H9 (cell line): Measurements from ENCODE around the gene UBAC2. TPM values are rescaled to one million over a fixed set of nuclear protein-coding genes. Genes with fewer than 3 reads are reported as not detected.

Experiments
- DNase-seq: peaks from one replicate; pipeline ENCODE4 v3.0.0-alpha.2; 2017
- H2AFZ ChIP-seq: one replicate; pipeline ENCODE4 v1.6.1; 2013; ENCODE audit warnings: mild to moderate bottlenecking, low read length, control low read depth, moderate library complexity
- H2AK5ac ChIP-seq: 2 replicates; pipeline ENCODE4 v1.6.1; 2013; ENCODE audit warnings: low read length, control low read depth, mixed read lengths; ENCODE audit not compliant: insufficient read length
- H2BK120ac ChIP-seq: one replicate; pipeline ENCODE4 v1.6.1; 2013; ENCODE audit warnings: low read depth, mild to moderate bottlenecking, low read length, control low read depth, inconsistent platforms; ENCODE audit not compliant: poor library complexity, severe bottlenecking
- H2BK12ac ChIP-seq: 2 replicates; pipeline ENCODE4 v1.6.1; 2013; ENCODE audit warnings: low read length, control low read depth, mixed read lengths, low read depth; ENCODE audit not compliant: insufficient read length
- H2BK15ac ChIP-seq: 2 replicates; pipeline ENCODE4 v1.6.1; 2013; ENCODE audit warnings: low read depth, low read length, control low read depth
- H2BK20ac ChIP-seq: one replicate; pipeline ENCODE4 v1.6.1; 2013; ENCODE audit warnings: low read depth, mild to moderate bottlenecking, low read length, control low read depth, inconsistent platforms; ENCODE audit not compliant: poor library complexity, severe bottlenecking
- H2BK5ac ChIP-seq: 2 replicates; pipeline ENCODE4 v1.6.1; 2013; ENCODE audit warnings: low read length, control low read depth, mixed read lengths; ENCODE audit not compliant: insufficient read length
- H3K14ac ChIP-seq: 2 replicates; pipeline ENCODE4 v1.6.1; 2013; ENCODE audit warnings: low read length, control low read depth; ENCODE audit not compliant: insufficient read depth
- H3K18ac ChIP-seq: 2 replicates; pipeline ENCODE4 v1.6.1; 2013; ENCODE audit warnings: low read depth, mild to moderate bottlenecking, mixed read lengths, low read length, control low read depth; ENCODE audit not compliant: insufficient read length
- H3K23ac ChIP-seq: 2 replicates; pipeline ENCODE4 v1.6.1; 2013; ENCODE audit warnings: low read length, control low read depth, mixed read lengths, low read depth; ENCODE audit not compliant: insufficient read length
- H3K23me2 ChIP-seq: 2 replicates; pipeline ENCODE4 v1.6.1; 2013; ENCODE audit warnings: low read depth, mild to moderate bottlenecking, mixed read lengths, low read length, control low read depth; ENCODE audit not compliant: insufficient read length, poor library complexity, severe bottlenecking
- H3K27ac ChIP-seq: 2 replicates; pipeline ENCODE4 v1.5.1; 2013; ENCODE audit warnings: low read length, control low read depth, mixed read lengths, low read depth; ENCODE audit not compliant: insufficient read length
- H3K27me3 ChIP-seq: 2 replicates; pipeline ENCODE4 v1.6.1; 2013; ENCODE audit warnings: low read length, control low read depth, inconsistent platforms; ENCODE audit not compliant: insufficient read depth
- H3K4ac ChIP-seq: 2 replicates; pipeline ENCODE4 v1.6.1; 2013; ENCODE audit warnings: low read depth, mild to moderate bottlenecking, control low read depth, inconsistent platforms, low read length, moderate library complexity
- H3K4me1 ChIP-seq: 2 replicates; pipeline ENCODE4 v1.6.1; 2013; ENCODE audit warnings: low read length, control low read depth, inconsistent platforms; ENCODE audit not compliant: insufficient read depth
- H3K4me2 ChIP-seq: 2 replicates; pipeline ENCODE4 v1.6.1; 2013; ENCODE audit warnings: low read length, control low read depth, mixed read lengths; ENCODE audit not compliant: insufficient read length, insufficient read depth
- H3K56ac ChIP-seq: 2 replicates; pipeline ENCODE4 v1.6.1; 2013; ENCODE audit warnings: low read depth, mild to moderate bottlenecking, mixed read lengths, low read length, control low read depth; ENCODE audit not compliant: insufficient read length
- H3K79me1 ChIP-seq: 2 replicates; pipeline ENCODE4 v1.6.1; 2013; ENCODE audit warnings: low read depth, mild to moderate bottlenecking, moderate library complexity, low read length, control low read depth, inconsistent platforms; ENCODE audit not compliant: insufficient read depth, poor library complexity, severe bottlenecking
- H3K79me2 ChIP-seq: 2 replicates; pipeline ENCODE4 v1.6.1; 2013; ENCODE audit warnings: low read length, control low read depth, inconsistent platforms; ENCODE audit not compliant: insufficient read depth
- H3K9ac ChIP-seq: 2 replicates; pipeline ENCODE4 v1.6.1; 2013; ENCODE audit warnings: low read length, control low read depth, mixed read lengths; ENCODE audit not compliant: insufficient read length; ENCODE audit errors: extremely low read depth
- H3K9me3 ChIP-seq: one replicate; pipeline ENCODE4 v1.6.1; 2013; ENCODE audit warnings: low read depth, low read length, inconsistent platforms; ENCODE audit not compliant: control insufficient read depth
- H3T11ph ChIP-seq: one replicate; pipeline ENCODE4 v1.6.1; 2013; ENCODE audit warnings: mild to moderate bottlenecking, low read length, control low read depth, inconsistent platforms
- H4K20me1 ChIP-seq: one replicate; pipeline ENCODE4 v1.6.1; 2013; ENCODE audit not compliant: control insufficient read depth, insufficient read length, insufficient read depth
- H4K5ac ChIP-seq: 2 replicates; pipeline ENCODE4 v1.6.1; 2013; ENCODE audit warnings: low read depth, mild to moderate bottlenecking, mixed read lengths, low read length, control low read depth; ENCODE audit not compliant: insufficient read length
- H4K8ac ChIP-seq: replicated peaks from 2 replicates; pipeline ENCODE4 v1.6.1; 2013; ENCODE audit warnings: low read length, control low read depth, mixed read lengths, low read depth; ENCODE audit not compliant: insufficient read length
- H4K91ac ChIP-seq: 2 replicates; pipeline ENCODE4 v1.6.1; 2013; ENCODE audit warnings: low read depth, mild to moderate bottlenecking, moderate library complexity, mixed read lengths, low read length, control low read depth; ENCODE audit not compliant: insufficient read length
- H3K27ac Mint-ChIP-seq, 3 experiments: 2 replicates in 2 of 3; 3 replicates in 1 of 3; pipeline ENCODE4 v1.8.0; 2020 to 2021; ENCODE audit warnings: mixed read lengths in 3 of 3, mild to moderate bottlenecking in 1 of 3, moderate library complexity in 1 of 3
- H3K27me3 Mint-ChIP-seq: 2 replicates; pipeline ENCODE4 v1.8.0; 2021; ENCODE audit warnings: low read depth, mild to moderate bottlenecking, moderate library complexity, mixed read lengths
- H3K36me3 Mint-ChIP-seq, 3 experiments: 2 replicates in 2 of 3; 3 replicates in 1 of 3; pipeline ENCODE4 v1.8.0; 2020 to 2021; ENCODE audit warnings: low read depth in 3 of 3, mixed read lengths in 3 of 3; ENCODE audit not compliant: insufficient read depth in 1 of 3
- H3K4me1 Mint-ChIP-seq, 2 experiments: 2 replicates each; pipeline ENCODE4 v1.8.0; 2020; ENCODE audit warnings: mixed read lengths in 2 of 2
- H3K4me3 Mint-ChIP-seq, 2 experiments: 2 replicates in 1 of 2; 3 replicates in 1 of 2; pipeline ENCODE4 v1.8.0; 2020 to 2021; ENCODE audit warnings: mild to moderate bottlenecking in 2 of 2, mixed read lengths in 2 of 2, moderate library complexity in 1 of 2
- H3K9me3 Mint-ChIP-seq, 2 experiments: 2 replicates in 1 of 2; 3 replicates in 1 of 2; pipeline ENCODE4 v1.8.0; 2020; ENCODE audit warnings: mild to moderate bottlenecking in 2 of 2, mixed read lengths in 2 of 2, moderate library complexity in 1 of 2
- WGBS: extraction: QIAGEN DNeasy Blood & Tissue Kit; methylation state at CpG from one replicate; pipeline ENCODE4 v1.1.7; 2013; ENCODE audit warnings: missing lambda C conversion rate, low lambda C conversion rate, mixed read lengths; ENCODE audit not compliant: insufficient read length; ENCODE audit errors: extremely low coverage; 5-methylcytosine and 5-hydroxymethylcytosine counted together
- total RNA-seq: library from RNA; stranded (reverse); gene quantifications from 2 replicates; pipeline ENCODE4 v1.2.1, GENCODE V29; 2021
- TF ChIP-seq, protein P1 (sequence below): fragments of 200-600 bp; sonication (generic); conservative IDR thresholded peaks from 3 replicates; pipeline ENCODE4 v1.8.0; 2021; ENCODE audit warnings: antibody characterized with exemption, mild to moderate bottlenecking

UBAC2 gene
- total RNA-seq, 1 experiment from 2014 or later: 52.3 TPM

DNA sequence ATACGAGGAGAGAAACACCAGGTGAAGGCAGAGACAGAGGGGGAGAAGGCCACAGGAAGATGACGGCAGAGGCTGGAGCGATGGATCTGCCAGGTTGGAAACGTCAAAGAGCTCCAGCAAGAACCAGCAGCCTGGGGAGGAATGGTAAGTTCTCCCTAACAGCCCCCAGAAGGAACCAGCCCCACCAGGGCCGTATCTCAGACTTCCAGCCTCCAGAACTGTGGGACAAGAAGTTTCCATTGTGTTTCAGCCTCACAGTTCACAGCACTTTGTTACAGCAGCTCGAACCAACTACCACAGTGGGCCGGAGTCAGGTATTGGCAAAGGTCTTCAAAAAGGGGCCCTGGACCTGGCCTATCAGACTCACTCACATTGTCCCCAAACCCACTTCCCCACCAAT lies 195.8 kb downstream of the UBAC2 start:
- H3K9me3 ChIP-seq: no peaks in the 10 kb centered on the region
- no peak overlapping the region for H2AK5ac ChIP-seq
- H3K9me3 Mint-ChIP-seq: peaks cover 2 to 4% of the 10 kb centered on the region in 2 experiments; a peak in 2 of 5 replicates
- no peak overlapping the region for H3K4ac ChIP-seq
- no peak overlapping the region for H3K14ac ChIP-seq
- H3T11ph ChIP-seq: no peak overlapping the region
- no CpG with 5 or more reads among the region's 7 CpGs for WGBS
- peaks cover 5 to 12% of the 10 kb centered on the region in 2 experiments; a peak in 3 of 4 replicates for H3K4me1 Mint-ChIP-seq
- H3K9ac ChIP-seq: no peak overlapping the region
- H3K56ac ChIP-seq: no peak overlapping the region
- no peak overlapping the region for H3K23ac ChIP-seq
- no peaks in the 10 kb centered on the region for H3K4me1 ChIP-seq
- no peak overlapping the region for H2BK20ac ChIP-seq
- H3K27ac Mint-ChIP-seq: no peak overlapping the region
- H2BK120ac ChIP-seq: no peak overlapping the region
- H3K27me3 Mint-ChIP-seq: no peaks in the 10 kb centered on the region; the same call in 1 of the 2 replicates
- no peaks in the 10 kb centered on the region for H3K79me1 ChIP-seq
- no peak overlapping the region for H3K4me3 Mint-ChIP-seq
- no peaks in the 10 kb centered on the region for H3K23me2 ChIP-seq
- no peak overlapping the region for H3K27ac ChIP-seq
- no peaks in the 10 kb centered on the region for H4K20me1 ChIP-seq
- no peaks in the 10 kb centered on the region for H3K79me2 ChIP-seq
- H3K18ac ChIP-seq: no peak overlapping the region
- H4K91ac ChIP-seq: no peak overlapping the region
- H3K4me2 ChIP-seq: no peak overlapping the region
- no peaks in the 10 kb centered on the region for H3K27me3 ChIP-seq
- no peak for DNase-seq
- H2BK12ac ChIP-seq: no peak overlapping the region
- H2BK15ac ChIP-seq: no peak overlapping the region
- peaks cover 0 to 5% (median 0%) of the 10 kb centered on the region in 3 experiments; a peak in 1 of 7 replicates for H3K36me3 Mint-ChIP-seq
- H4K8ac ChIP-seq: no peak overlapping the region
- no peak overlapping the region for H2BK5ac ChIP-seq
- TF ChIP-seq, protein P1, sequence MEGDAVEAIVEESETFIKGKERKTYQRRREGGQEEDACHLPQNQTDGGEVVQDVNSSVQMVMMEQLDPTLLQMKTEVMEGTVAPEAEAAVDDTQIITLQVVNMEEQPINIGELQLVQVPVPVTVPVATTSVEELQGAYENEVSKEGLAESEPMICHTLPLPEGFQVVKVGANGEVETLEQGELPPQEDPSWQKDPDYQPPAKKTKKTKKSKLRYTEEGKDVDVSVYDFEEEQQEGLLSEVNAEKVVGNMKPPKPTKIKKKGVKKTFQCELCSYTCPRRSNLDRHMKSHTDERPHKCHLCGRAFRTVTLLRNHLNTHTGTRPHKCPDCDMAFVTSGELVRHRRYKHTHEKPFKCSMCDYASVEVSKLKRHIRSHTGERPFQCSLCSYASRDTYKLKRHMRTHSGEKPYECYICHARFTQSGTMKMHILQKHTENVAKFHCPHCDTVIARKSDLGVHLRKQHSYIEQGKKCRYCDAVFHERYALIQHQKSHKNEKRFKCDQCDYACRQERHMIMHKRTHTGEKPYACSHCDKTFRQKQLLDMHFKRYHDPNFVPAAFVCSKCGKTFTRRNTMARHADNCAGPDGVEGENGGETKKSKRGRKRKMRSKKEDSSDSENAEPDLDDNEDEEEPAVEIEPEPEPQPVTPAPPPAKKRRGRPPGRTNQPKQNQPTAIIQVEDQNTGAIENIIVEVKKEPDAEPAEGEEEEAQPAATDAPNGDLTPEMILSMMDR: no peak
- H4K5ac ChIP-seq: no peak overlapping the region
- H2AFZ ChIP-seq: no peak overlapping the region
